ENCODE data around the gene DUSP15.

DNA sequence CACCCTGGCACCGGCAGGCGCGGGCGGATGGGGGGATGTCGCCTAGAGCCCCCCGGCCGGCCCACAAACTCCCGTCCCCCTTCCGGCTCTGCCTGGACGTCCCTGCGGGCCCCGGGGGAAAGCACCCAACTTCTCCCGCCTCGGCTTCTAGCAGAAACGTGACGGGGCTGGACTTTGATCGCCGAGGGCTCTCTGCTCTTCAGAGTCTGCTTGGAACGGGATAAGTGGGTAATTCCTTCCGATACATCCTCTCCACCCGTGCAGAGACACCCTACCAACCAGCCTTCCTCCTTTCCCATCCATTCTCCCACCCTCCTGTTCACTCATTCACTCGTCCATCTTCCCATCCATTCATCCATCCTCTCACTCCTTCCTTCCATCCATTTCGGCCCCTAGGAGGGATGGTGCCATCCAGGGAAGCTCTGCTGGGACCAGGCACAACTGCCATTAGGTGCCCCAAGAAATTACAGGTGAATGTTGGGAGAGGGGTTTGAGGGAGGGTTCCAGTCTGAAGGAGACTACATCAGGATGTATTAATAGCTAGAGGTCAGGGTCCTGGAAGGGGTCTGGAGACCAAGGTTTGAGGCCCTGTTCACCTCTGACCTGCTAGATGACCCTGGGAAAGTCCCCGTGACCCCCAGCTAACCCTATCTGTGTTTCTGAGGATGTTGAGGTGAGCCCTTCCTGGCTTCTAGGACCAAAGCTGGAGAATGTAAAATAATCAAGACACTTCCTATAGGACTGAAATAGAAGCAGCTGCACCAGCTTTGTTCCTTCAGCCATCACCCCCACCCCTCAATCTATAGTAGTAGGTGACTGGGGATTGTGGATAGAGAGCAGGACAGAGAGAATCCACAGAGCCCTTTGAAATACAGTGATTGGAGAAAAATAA is 645 bp upstream of the DUSP15 start:
- no peak for TF ChIP-seq CTCF (IDR thresholded peaks at IDR 0.05)
- TF ChIP-seq POLR2A (IDR thresholded peaks at IDR 0.05) = no peak
- no peak for TF ChIP-seq EP300 (IDR thresholded peaks at IDR 0.05)
